ENCODE measurements around the gene YAP1. TPM values are rescaled to one million over a fixed set of nuclear protein-coding genes. Genes with fewer than 3 reads are reported as not detected.

YAP1 gene
- total RNA-seq, 1 experiment from 2014 or later: 41.1 TPM

- DNase-seq (ENCODE audit: low spot score): no peak
Measured at GRCh38 chr11:102274628-102275027, 164.4 kb downstream of the YAP1 start.

- DNase-seq (ENCODE audit: low spot score): no peak
Measured at GRCh38 chr11:102276362-102276761, 166.1 kb downstream of the YAP1 start.

- no peak for DNase-seq (ENCODE audit: low spot score)
Measured at GRCh38 chr11:102276783-102277182, 166.5 kb downstream of the YAP1 start.

GRCh38 chr11:102279641-102280170, 169.5 kb downstream of the YAP1 start:
- peak; percentile 44 for DNase-seq (ENCODE audit: low spot score)

GRCh38 chr11:102280245-102280833, 170.1 kb downstream of the YAP1 start:
- no peak for DNase-seq (ENCODE audit: low spot score)

Other genes with a start within 250 kb of the YAP1 start
- 1.1 and 1.2 TPM in 2 replicates for gene CEP126, start 195.4 kb upstream of the YAP1 start, total RNA-seq (2014; rRNA removed; shearing (Covaris generic))
- gene ANGPTL5, start 193.9 kb upstream of the YAP1 start, total RNA-seq (2014; rRNA removed; shearing (Covaris generic)): not detected in 2 replicates
- 1.9 and 8.3 TPM in 2 replicates for gene CFAP300, start 63.0 kb upstream of the YAP1 start, total RNA-seq (2014; rRNA removed; shearing (Covaris generic))
- 0.27 and 0.89 TPM in 2 replicates for gene BIRC3, start 207.0 kb downstream of the YAP1 start, total RNA-seq (2014; rRNA removed; shearing (Covaris generic))
- 41.1 and 63.7 TPM in 2 replicates for gene BIRC2, start 236.8 kb downstream of the YAP1 start, total RNA-seq (2014; rRNA removed; shearing (Covaris generic))

Data from H4 (cell line).